ENCODE results near the gene TUBGCP2. TPM values are rescaled to one million over a fixed set of nuclear protein-coding genes. Genes with fewer than 3 reads are reported as not detected.

TUBGCP2 gene
- total RNA-seq, 1 experiment from 2014 or later, result 87.7 TPM

DNA sequence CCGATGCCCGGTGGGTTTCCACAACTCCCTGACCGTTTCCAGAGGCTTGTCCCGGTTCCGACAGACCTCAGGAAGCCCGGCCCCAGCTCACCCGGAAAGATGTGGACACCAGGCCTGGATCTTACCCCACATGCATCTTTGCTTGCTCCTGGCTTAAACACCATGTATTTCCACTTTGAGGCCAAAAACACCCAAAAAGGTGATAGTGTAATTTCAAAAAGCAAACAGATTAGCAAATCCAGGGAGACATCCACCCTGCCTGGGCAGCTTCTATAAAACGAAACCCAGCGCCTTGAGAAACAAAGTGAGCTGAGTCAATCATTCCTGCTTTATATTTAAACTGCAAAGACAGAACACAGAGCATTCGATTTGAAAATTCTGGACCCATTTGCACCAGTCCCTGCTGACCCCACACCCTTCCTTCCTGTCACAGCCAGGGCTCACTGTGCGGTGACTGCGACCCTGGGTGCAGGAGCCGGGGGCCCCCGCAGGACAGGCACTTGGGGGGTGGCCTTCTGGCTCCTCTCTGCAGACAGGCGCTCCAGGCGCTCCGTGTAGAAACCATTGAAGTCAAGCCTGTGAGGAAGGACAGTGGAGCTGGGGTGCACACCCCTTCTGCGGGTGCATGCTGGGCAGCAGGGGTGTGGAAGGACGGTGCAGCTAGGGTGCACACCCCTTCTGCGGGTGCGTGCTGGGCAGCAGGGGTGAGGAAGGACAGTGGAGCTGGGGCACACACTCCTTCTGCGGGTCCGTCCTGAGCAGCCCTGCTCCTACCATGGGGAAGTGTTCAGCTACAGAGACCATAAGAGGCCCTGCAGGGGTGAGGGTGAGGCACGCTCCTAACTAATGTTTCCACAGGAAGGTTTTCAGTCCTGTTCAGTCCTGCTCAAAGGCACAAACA is 29.1 kb downstream of the TUBGCP2 start:
- DNase-seq (ENCODE audit: low spot score), result peak; percentile 4

DNA sequence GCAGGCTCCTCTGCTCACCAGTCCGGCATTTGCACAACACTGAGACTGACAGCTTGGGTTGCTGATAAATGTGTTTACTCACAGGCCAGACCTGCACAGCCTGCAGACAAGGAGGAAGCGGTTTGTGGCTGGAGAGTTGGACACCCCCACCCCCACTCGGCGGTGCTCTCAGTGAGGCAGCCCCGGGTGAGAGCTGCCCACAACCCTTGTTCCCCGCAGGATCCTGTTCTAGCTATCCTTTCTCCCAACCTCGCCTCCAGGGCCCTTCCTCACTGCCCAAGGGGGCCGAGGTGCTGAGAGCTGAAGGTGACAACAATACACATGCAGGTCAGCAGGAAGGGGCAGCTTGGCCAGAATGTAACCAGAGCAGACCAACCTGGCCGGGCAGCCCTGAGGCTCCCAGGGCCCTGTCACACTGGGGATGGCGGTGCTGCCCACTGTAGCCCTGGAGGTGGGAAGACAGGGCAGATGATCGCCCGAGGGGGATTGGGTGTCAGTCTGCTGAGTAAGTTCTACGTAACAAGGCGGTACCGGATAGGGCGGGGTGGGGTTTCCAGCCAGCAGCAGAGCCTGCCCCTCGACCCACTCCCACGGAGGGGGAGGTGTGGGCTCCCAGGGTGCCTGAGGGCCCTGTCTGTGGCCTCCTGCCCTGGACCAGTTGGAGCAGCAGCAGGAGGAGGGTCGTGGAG is 30.0 kb downstream of the TUBGCP2 start:
- DNase-seq (ENCODE audit: low spot score), result peak; percentile 76

DNA sequence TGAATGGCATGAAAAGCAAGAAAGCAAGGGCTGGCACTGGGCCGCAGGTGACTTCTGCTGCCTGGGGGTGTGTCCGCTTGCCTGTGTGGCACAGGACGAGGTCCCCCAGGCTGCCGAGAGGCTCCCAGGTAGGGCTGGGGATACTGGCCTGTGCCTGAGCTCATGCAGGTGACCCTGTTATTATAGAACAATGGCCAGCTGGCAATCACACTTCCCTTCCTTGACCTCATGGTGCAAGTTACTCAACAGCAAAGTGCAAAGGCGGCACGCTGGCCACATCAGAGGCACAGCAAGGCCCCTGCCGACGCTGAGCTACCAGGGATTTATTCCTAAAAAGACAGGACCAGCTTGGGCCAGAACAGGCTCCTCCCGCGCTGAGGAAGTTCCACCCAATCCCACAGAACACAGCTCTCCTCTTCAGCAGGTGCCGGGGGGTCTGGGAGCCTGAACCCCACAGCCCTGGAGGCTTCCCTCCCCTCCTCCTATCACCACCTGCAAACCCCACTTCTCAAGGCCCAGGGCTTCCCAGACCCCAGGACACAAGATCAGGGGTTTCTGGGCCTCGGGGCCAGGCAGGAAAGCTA is 30.6 kb downstream of the TUBGCP2 start:
- peak; percentile 40 for DNase-seq (ENCODE audit: low spot score)

DNA sequence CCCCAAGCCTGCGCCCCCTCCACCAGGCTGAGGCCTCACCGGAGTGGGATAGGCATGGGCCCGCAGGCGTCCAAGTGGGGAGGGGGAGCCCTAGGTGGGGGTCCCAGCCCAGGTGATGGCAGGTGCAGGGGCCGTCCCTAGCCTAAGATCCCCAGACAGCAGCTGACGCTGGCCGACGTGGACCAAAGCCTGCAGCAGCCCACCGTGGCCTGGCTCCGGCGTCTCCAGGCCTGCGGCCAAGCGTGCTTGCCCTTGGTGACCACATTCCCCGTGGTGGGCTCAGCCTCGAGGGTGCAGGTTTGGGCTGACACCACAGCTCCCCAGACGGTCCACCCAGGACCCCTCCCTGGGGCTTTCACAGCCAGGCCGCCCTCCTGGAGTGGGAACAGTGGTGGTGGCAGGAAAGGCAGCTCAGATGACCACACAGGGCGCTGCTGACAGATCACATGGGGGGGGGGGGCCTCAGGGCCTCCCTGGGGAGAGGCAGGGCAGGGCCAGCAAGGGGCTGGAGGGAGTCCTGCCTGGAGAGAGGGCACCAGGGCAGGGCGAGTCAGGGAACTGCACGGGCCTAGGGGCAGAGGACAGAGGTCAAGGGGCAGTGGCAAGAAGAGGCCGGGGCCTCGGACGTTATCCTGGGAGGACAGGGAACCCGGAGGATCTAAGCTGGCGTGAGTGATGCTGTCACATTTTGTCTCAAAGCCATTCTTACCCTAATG is 31.2 kb downstream of the TUBGCP2 start:
- DNase-seq (ENCODE audit: low spot score), result peak; percentile 3

DNA sequence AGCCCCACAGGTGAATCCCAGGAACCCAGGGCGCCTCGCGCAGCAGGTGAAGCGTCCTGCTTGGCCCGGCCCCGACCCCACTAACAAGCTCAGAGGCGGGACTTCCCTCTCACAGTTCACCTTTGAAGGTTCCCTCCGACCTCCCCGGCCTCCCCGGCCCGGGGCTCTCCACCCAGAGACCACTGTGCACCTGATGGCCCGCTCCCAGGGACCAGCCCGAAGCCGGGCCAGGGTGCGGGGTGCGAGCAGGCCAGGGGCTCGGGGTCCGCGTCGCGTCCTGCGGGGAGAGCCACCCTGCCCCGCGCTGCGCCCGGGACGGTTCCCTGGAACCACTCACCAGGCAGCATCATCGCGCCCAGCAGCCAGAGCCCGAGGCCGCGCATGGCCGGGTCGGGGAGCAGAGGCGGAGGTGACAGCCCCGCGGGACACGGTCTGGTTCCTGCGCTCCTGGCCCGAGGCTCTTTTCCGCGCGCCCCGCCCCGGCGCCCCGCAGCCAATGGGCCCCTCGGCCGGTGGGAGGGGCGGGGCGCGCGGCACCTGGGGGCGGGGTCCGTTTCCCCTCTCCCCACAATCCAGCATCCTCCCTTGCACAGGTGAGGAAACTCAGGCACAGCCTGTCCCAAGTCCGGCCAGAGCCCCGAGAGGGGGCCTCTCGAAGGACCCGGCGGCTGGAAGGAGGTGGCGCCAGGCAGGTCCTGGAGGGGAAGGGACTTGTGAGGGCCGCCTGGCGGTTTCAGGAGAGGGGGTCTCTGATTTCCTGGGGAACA is 32.1 kb downstream of the TUBGCP2 start, which contains the start of gene ADAM8:
Gene ADAM8, minus strand, starts transcription at position 434 of the 767 bp plus-strand sequence. Its CDS starts 51 bp downstream, at position 383.
- peak; percentile 44 for DNase-seq (ENCODE audit: low spot score)

DNA sequence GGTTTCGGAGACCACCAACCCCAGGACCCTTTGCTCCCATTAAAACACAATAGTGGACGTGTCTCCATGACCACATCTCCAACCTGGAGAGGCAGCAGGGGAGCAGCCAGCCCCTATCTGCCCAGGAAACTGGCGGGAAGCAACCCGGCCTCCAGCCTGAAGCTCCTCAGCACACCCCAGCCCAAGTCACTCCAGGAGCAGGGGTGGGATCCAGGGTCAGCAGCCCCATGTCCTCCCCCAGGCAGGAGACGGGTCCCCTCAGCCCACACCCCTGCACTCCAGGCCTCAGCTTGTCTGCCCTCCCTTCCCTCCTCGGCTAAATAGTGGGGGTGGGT is 32.6 kb downstream of the TUBGCP2 start:
- DNase-seq (ENCODE audit: low spot score), result no peak

DNA sequence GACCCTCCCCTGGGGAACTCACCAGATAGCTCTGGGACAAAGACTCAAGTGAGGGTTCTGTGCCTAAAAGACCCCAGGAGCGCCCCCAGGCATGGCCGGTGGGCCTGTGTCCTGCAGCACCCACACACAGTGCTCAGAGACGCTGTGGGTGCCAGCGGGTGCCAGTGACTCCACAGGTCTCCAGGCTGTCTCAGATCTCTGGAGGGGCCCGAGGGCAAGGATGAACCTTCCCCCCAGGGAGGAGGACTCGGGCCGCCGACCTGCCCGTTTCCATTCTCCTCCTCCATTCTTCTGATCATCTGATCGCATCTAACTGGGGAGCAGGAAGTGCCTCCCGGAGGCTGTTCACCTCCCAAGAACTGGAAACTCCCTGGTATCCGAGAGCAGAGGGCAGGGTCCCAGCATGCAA is 33.0 kb downstream of the TUBGCP2 start:
- DNase-seq (ENCODE audit: low spot score), result peak; percentile 31

DNA sequence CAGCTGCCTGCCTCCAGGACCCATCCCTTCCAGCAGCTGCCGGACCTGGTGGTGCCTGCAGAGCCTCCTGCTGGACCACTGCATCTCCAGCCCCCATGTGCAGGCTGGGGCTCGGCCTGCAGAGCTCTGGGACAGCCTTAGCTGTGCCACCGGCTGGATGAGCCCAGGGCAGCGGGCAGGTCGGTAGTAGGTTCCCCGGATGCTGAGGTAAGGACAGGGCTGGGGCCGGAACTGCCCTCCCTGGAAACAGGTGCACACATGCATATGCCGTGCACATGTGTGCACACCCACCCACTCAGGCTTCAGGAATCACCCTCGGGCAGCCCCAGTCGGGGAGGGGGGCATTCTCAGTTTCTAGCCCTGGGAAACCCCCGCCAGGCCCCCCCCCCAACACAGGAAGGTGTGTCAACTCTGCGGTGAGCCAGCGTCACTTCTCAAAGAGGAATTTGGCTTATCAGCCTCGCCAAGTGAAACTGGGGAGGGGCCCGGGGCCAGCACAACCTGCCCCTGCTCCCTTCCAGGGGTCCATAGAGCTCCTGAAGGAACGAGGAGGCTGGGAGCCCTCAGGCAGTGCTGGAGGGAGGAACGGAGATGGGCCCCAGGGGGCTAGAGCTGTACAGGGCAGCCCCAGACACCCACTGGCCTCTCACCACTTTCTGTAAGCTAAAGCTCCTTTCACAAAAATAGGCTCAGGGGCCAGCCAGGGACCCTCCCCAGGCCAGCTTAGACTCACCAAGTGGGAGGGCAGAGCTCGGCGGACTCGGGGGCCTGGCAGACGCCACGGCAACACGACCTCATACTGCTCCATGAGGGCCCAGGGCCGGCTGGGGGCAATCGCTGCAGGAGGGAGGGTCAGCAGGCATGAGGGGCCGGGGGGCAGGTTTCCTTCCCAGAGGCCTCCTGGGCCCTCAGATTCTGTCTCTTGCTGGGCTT is 33.7 kb downstream of the TUBGCP2 start:
- no peak for DNase-seq (ENCODE audit: low spot score)

DNA sequence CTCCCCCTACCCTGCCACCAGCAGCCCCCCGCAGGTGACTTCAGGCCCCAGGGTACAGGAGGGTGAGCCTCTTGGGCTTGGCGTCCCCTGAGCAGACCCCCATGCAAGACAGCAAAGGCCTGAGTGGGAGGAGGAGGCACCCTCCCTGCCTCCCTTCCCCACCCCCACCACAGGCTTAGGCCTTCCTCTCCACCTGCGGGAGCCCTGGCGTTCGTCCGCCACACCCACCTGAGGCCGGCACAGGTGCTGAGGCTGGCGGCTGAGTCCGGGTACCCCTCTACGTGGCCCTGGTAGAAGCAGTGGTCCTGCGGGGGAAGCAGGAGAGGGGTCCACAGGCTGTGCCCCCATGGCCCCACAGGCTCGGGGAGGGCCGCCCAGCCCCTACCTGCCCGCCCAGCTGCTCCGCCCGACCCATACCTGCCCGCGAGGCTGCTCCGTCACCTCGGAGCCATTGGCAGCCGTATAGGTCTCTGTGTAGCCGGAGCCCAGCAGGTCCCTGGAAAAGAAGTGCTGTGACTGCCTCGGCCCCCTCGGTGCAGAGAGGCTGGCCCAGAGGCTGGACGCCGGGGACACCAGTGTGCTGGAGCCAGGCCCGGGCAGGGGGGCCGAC is 35.0 kb downstream of the TUBGCP2 start:
- no peak for DNase-seq (ENCODE audit: low spot score)

DNA sequence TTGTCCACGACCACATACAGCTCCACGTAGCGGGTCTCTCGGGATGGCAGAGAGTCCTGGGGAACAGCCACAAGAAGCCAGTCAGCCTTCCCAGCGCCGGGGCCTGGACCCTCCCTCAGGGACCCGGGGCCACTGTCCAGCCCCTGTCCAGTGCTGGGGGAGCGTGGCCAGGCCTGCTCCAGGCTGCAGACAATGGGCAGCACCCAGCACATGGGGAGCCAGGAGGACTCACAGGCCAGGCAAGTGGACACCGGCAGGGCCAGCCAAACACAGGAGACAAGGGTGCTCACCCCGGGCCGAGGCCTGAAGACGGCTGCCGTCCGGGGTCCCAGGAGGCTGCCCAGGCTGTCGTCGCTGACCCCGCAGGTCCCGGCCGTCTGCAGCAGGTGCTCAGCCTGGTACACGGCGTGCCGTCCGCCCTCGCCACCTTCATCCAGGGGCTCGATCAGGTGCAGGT is 35.7 kb downstream of the TUBGCP2 start:
- DNase-seq (ENCODE audit: low spot score), result no peak

DNA sequence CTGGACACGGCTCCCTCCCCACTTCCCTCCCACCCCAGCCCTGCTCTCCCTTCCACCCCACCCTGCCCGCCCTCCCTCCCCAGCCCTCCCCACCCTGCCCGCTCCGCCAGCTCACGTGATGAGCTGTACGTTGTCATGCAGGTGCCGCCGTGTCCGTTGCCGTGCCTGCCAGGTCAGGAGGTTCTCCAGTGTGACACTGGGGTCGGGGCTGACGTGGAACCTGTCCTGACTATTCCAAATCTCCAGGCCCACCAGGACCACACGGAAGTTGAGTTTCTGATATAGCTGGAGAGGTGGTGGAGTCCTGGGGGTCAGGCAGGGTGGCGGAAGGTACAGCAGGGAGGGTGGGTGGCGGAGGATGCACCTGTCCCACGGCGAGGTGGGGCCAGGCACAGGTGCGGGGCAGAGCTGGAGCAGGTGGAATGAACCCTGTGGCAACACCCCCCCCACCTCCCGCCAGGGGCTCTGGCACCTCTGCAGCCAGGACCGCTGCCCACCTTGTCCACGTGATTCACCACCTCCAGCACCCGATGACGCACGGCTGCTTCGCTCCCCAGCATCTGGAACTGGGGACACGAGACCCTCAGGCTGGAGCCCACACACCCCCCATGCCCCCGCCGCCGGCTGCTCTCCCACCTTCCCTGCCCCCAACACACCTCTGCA is 36.2 kb downstream of the TUBGCP2 start:
- no peak for DNase-seq (ENCODE audit: low spot score)

DNA sequence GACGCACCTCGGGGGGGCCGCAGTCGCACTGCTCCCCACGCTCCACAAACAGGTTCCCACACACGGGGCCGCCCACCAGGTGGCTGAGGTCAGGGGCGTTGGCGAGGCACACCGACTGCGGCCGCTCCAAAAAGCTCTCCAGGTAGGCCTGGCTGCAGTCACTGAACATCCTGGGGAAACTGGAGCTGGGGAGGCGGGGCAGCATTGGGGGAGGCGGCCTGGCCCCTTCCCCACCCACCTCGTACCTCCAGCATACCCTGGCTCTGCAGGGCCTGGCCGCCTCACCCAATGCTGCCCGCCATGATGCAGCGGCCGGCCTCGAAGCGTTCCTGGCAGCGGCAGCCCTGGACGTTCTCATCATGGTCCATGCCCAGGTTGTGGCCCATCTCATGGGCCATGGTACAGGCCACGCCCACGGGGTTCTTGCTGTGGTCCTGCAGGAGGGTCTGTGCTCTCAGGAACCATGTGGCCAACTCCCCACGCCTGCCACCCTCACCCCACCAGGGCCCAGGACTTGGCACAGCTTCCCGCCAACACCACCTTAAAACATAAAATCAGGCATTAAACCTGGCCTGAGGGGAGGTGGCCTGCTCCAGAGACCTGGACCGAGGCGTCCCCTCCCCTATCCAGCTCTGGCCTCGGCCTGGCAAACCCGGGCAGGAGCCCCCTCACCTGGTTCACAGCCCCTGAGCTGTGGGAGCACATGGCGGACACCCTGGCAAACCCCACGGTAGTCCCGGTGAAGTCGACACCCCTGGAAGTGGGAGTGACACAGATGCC is 37.0 kb downstream of the TUBGCP2 start:
- DNase-seq (ENCODE audit: low spot score), result no peak

DNA sequence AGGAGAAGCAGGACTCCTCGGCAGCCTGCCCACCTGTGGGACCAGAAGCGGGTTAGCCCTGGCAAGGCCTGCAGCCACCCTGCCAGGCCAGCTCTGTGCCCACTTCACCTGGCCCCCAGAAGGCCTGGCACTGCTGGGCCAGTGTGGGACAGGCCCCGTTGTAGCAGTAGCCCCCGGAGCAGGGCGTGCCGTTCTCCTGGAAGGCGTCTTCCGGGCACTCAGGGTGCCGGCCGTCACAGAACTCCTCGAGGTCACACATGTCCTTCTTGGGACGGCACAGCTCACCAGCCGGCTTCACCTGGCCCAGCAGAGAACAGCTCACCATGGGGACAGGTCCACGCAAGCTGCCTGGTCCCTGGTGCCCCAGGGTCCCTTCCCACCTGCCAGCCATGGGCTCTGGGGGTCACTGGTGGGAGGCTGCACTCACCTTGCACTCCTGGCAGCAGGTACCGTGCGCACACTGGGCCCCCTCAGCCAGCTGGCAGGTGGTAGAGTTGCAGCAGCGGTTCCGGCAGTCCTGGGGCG is 37.8 kb downstream of the TUBGCP2 start:
- DNase-seq (ENCODE audit: low spot score), result no peak

DNA sequence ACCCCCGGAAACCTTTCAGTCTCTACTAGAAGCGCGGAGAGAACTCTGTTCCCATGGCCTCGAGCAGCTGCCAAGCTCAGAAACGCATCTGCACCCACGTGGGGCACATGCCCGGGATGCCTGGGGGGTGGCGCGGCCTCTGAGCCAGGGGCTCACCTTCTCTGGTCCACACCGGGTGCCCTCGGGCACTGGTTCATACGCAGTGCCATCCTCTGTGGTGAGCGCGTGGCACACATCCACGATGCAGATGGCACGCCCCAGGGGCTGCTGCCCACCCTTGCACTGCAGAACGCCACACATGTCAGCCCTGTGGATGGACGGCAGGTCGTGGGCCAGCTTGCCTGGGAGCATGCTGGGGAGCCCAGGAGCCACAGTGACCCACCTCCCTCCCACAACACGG is 38.5 kb downstream of the TUBGCP2 start:
- DNase-seq (ENCODE audit: low spot score), result no peak

DNA sequence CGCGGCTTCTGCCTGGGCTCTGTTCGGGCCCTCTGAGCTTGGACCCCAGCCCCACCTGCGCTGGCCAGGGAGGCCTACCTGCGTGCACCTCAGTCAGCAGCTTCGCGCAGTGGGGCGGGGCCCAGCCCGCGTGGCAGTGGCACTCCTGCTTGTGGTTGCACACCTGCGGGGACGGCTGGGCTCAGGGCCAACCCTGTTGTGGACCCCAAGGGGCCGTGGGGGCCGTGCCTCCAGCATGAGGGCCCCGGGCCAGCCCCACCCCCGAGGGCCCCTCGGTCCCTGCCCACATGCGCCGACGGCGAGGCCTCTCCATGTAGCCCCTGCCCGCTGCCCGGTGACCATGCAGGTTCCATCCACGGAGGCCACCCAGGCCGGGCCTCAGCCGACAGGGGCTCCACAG is 39.3 kb downstream of the TUBGCP2 start:
- no peak for DNase-seq (ENCODE audit: low spot score)

DNA sequence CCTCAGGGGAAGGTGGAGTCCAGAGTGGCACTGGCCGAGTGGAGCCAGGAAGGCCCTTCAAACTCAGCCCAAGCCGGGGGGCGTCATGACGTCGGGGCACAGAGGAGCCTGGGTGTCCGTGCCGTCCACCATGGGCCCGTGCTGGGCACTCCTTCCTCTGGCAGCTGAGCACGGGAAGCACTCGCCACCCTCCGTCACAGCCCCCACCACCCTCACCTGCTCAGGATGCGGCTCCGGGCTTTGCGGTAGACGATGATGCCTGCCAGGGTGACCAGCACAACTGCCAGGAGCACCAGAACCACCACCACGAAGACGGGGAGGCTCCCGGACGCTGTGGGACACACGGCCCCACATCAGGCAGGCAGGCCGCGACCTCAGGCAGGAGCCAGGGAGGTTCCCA is 40.1 kb downstream of the TUBGCP2 start:
- no peak for DNase-seq (ENCODE audit: low spot score)

DNA sequence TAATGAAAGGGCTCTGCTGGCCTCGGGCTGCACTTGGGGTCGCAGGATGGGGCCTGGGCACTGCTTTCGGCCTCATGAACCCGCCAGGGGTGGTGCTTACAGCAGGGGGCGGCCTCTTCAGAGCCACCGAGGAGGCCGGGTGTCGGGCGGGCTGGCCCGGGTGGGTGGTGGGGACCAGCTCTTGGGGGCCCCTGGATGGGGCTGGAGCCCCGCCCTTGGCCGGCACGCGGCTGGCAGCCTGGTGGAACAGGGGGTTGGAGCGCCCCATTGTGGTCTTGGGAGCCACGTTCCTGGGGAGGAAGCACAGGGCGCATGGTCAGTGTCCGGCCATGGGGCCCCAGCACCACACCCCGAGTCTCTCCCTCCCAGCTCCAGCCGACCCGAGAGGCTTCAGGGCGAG is 40.8 kb downstream of the TUBGCP2 start:
- DNase-seq (ENCODE audit: low spot score), result no peak

DNA sequence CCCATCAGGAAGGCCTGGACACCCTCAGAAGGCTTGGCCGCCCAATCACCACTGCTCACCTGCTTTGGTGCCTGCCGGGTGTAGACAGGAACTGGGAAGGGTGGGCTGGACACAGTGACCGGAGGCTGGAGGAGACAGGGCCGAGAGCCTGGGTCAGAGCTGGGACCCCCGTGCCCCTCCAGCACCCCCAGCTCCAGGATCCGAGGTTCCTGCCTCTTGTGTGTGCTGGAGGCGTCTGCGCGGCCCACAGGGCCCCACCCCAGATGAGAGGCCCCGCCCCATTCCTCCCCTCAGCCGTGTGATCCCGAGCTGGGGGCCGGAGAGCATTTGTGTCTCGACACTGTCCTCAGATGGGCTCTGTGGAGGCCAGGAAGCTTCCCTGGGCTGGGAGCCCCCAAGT is 41.4 kb downstream of the TUBGCP2 start:
- no peak for DNase-seq (ENCODE audit: low spot score)
